Sigmoid colon (tissue), 7 donors: ENCODE measurements around the gene GNAQ. TPM values are rescaled to one million over a fixed set of nuclear protein-coding genes. Genes with fewer than 3 reads are reported as not detected.

Source experiments
- DNase-seq: peaks from one replicate; pipeline ENCODE4 v3.0.0-alpha.2; 2019
- H3K27ac ChIP-seq, 4 donors: fragments of 200-600 bp; sonication (generic); one replicate each; pipeline ENCODE4 v1.5.1; 2016 to 2019; ENCODE audit warnings: mild to moderate bottlenecking in 1 of 4
- H3K27me3 ChIP-seq, 3 donors: fragments of 200-600 bp; sonication (generic); one replicate each; pipeline ENCODE4 v1.5.1; 2019; ENCODE audit warnings: mild to moderate bottlenecking in 1 of 3
- H3K36me3 ChIP-seq, 4 donors: fragments of 200-600 bp; sonication (generic); one replicate each; pipeline ENCODE4 v1.5.1; 2016 to 2019
- H3K4me1 ChIP-seq, 4 donors: fragments of 200-600 bp; sonication (generic); one replicate each; pipeline ENCODE4 v1.5.1; 2017 to 2019
- H3K4me3 ChIP-seq, 4 donors: fragments of 200-600 bp; sonication (generic); one replicate each; pipeline ENCODE4 v1.5.1; 2017 to 2019; ENCODE audit warnings: mild to moderate bottlenecking in 2 of 4, moderate library complexity in 1 of 4
- H3K9me3 ChIP-seq, 4 donors: fragments of 200-600 bp in 3 of 4; sonication (generic) in 3 of 4; one replicate each; pipeline versions ENCODE4 v1.5.1 to v1.6.1; 2013 to 2019
- EP300 ChIP-seq, 4 donors: sonication (generic); formaldehyde crosslinking; IDR thresholded peaks; one replicate each; pipeline ENCODE4 v1.6.1; 2017; ENCODE audit warnings: antibody characterized with exemption in 4 of 4
- POLR2A ChIP-seq, 2 donors: fragments of 450-650 bp; IDR thresholded peaks; one replicate each; pipeline ENCODE4 v1.6.1; 2016; ENCODE audit warnings: antibody characterized with exemption in 2 of 2, mild to moderate bottlenecking in 2 of 2, moderate library complexity in 2 of 2
- POLR2AphosphoS5 ChIP-seq, 4 donors: sonication (generic); formaldehyde crosslinking; IDR thresholded peaks; one replicate each; pipeline ENCODE4 v1.6.1; 2017; ENCODE audit warnings: antibody characterized with exemption in 4 of 4
- WGBS, 2 donors: extraction: QIAGEN DNeasy Blood & Tissue Kit; methylation state at CpG; one replicate each; pipeline ENCODE4 v1.1.7; 2013; 5-methylcytosine and 5-hydroxymethylcytosine counted together
- intact Hi-C: fragments of 100-400 bp; cut with DNase I; formaldehyde crosslinking; loops from one replicate; pipeline ENCODE4 v1.15.1; 2023
- polyA plus RNA-seq, 3 donors: library from polyadenylated mRNA; stranded (reverse); fragments of 200-250 nt; gene quantifications; one replicate each; pipeline ENCODE4 v1.2.3, GENCODE V29; 2013
- total RNA-seq, 4 donors: library from RNA; depleted of rRNA; stranded (reverse); fragments of >200 nt; gene quantifications; one replicate each; pipeline ENCODE4 v1.1.0, GENCODE V29; 2016
- TF ChIP-seq, protein P1 (sequence below), 4 experiments: fragments of 450-650 bp in 3 of 4; fragments of 200-600 bp in 1 of 4; IDR thresholded peaks; one replicate each; pipeline ENCODE4 v1.5.1; 2016 to 2019; ENCODE audit warnings: antibody characterized with exemption in 4 of 4, mild to moderate bottlenecking in 3 of 4, moderate library complexity in 2 of 4
- donor health status: healthy with polysubstance abuse.
- donor health status: Bipolar disorder and iron deficiency.
- donor health status: healthy.

Gene GNAQ
- total and polyA plus RNA-seq, 7 donors: 21.6 to 79.2 (median 49.5) TPM

DNA sequence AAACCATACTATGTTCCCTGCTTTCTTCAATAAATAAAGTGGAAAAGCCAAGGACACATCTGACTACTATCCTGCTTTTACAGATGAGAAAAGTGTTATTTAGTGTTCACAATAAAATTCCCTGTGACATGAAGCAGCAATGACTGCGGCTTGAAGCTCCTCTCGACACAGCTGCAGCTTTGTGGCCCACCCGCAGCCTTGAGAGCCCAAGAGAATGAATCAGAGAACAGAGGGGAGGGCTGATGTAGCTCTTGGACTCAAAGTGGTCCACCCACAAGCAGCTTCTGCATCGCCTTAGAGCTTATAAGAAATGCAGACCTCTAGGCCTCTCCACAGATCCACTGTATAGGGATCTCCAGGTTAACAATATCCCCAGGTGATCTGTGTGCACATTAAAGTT is 202.2 kb downstream of the GNAQ start:
- no peaks in the 10 kb centered on the region for H3K9me3 ChIP-seq
- 86 to 92% methylated on average over 4 of the region's 4 CpGs for WGBS, 2 donors
- TF ChIP-seq POLR2AphosphoS5 (IDR thresholded peaks at IDR 0.05): no peak
- no peak for TF ChIP-seq EP300 (IDR thresholded peaks at IDR 0.05)
- TF ChIP-seq, protein P1, sequence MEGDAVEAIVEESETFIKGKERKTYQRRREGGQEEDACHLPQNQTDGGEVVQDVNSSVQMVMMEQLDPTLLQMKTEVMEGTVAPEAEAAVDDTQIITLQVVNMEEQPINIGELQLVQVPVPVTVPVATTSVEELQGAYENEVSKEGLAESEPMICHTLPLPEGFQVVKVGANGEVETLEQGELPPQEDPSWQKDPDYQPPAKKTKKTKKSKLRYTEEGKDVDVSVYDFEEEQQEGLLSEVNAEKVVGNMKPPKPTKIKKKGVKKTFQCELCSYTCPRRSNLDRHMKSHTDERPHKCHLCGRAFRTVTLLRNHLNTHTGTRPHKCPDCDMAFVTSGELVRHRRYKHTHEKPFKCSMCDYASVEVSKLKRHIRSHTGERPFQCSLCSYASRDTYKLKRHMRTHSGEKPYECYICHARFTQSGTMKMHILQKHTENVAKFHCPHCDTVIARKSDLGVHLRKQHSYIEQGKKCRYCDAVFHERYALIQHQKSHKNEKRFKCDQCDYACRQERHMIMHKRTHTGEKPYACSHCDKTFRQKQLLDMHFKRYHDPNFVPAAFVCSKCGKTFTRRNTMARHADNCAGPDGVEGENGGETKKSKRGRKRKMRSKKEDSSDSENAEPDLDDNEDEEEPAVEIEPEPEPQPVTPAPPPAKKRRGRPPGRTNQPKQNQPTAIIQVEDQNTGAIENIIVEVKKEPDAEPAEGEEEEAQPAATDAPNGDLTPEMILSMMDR (IDR thresholded peaks at IDR 0.05): no peak
- TF ChIP-seq POLR2A (IDR thresholded peaks at IDR 0.05): no peak
- DNase-seq: no peak
- no peaks in the 10 kb centered on the region for H3K36me3 ChIP-seq
- peaks cover 0 to 43% (median 22%) of the 10 kb centered on the region in 4 donors for H3K4me1 ChIP-seq
- no peak overlapping the region for H3K4me3 ChIP-seq
- intact Hi-C loops: no loop called here
- H3K27ac ChIP-seq: no peak overlapping the region
- H3K27me3 ChIP-seq: no peaks in the 10 kb centered on the region

DNA sequence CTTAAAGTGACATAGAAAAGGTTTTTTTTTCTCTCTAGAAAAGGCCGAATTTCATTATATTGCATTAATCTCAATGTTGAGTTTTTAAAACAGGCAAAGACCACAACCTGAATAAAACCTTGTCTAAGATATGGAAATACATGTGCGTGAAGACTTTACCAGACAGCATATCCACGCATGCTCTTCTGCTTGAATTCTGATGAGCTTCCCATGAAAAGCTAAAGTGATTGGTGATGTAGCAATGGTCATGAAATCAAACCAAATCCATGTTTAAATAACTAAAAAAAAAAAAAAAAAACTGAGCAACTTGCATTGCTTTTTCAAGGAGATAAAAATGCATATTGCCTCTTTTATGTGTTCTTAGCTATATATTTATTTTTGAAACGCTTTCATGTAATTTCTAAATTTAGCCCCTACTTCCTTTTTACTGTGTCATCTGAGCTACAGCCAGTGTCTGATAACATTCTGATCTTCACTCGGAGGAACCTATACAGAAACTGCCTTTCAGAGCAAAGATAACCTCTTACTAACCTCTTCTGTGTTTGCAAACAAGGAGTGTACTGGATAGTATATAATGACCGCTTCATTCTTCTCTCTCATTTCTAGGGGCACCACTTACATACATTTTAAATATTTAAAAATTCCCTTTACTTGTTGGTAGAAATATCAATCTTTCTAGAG is 204.4 kb downstream of the GNAQ start:
- 57 to 62% methylated on average over 6 of the region's 6 CpGs for WGBS, 2 donors
- Histone ChIP-seq H3K4me1 (peaks cover 0 to 27% (median 12%) of the 10 kb centered on the region in 4 donors), H3K36me3 (no peaks in the 10 kb centered on the region)

DNA sequence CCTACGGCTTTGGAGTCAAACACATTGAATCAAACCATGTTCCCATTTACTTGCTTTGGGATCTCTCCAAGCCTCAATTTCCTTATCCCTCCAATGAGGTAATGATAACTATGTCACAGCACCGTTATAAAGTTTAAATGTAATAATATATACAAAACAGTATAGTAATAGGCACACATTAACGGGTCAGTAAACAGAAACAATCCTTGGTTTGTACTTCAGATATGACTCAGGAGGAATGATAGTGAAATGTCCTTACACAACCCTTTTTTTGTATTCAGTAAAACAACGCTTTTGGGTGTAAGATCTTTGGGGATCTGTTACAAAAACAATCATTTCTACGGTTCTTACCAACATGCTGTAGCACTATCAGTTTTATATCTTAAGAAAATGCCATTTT is 205.0 kb downstream of the GNAQ start:
- no peaks in the 10 kb centered on the region for H3K9me3 ChIP-seq
- H3K4me3 ChIP-seq: no peak overlapping the region
- DNase-seq: no peak
- intact Hi-C loops: no loop called here
- 47 to 69% methylated on average over 5 of the region's 5 CpGs for WGBS, 2 donors
- TF ChIP-seq, protein P1 (IDR thresholded peaks at IDR 0.05): no peak
- no peak for TF ChIP-seq POLR2AphosphoS5 (IDR thresholded peaks at IDR 0.05)
- TF ChIP-seq EP300 (IDR thresholded peaks at IDR 0.05): no peak
- TF ChIP-seq POLR2A (IDR thresholded peaks at IDR 0.05): no peak
- H3K36me3 ChIP-seq: no peaks in the 10 kb centered on the region
- peaks cover 0 to 20% (median 9%) of the 10 kb centered on the region in 4 donors for H3K4me1 ChIP-seq
- H3K27me3 ChIP-seq: no peaks in the 10 kb centered on the region
- H3K27ac ChIP-seq: no peak overlapping the region

More for the DNA sequence above, 204.4 kb downstream of the GNAQ start:
- TF ChIP-seq EP300 (IDR thresholded peaks at IDR 0.05): no peak
- DNase-seq: no peak
- no peaks in the 10 kb centered on the region for H3K27me3 ChIP-seq
- H3K4me3 ChIP-seq: no peak overlapping the region
- H3K27ac ChIP-seq: no peak overlapping the region
- no peaks in the 10 kb centered on the region for H3K9me3 ChIP-seq
- intact Hi-C loops: no loop called here

GRCh38 chr9:77826116-77826515 is 205.5 kb downstream of the GNAQ start:
- Histone ChIP-seq H3K36me3 (no peaks in the 10 kb centered on the region), H3K27me3 (no peaks in the 10 kb centered on the region), H3K9me3 (no peaks in the 10 kb centered on the region), H3K4me1 (peaks cover 0 to 15% (median 6%) of the 10 kb centered on the region in 4 donors), H3K27ac (no peak overlapping the region), H3K4me3 (no peak overlapping the region)
- intact Hi-C loops: no loop called here
- TF ChIP-seq EP300 (IDR thresholded peaks at IDR 0.05) (no peak), POLR2AphosphoS5 (IDR thresholded peaks at IDR 0.05) (no peak), POLR2A (IDR thresholded peaks at IDR 0.05) (no peak)
- TF ChIP-seq, protein P1 (IDR thresholded peaks at IDR 0.05): no peak
- no peak for DNase-seq
- 43 to 64% methylated on average over 2 of the region's 2 CpGs for WGBS, 2 donors

- Histone ChIP-seq H3K36me3 (no peaks in the 10 kb centered on the region), H3K27me3 (no peaks in the 10 kb centered on the region), H3K4me3 (no peak overlapping the region), H3K9me3 (no peaks in the 10 kb centered on the region), H3K4me1 (peaks cover 0 to 16% (median 6%) of the 10 kb centered on the region in 4 donors), H3K27ac (no peak overlapping the region)
- WGBS, 2 donors: 95 to 97% methylated on average over 4 of the region's 4 CpGs
- no peak for TF ChIP-seq POLR2A (IDR thresholded peaks at IDR 0.05)
- TF ChIP-seq, protein P1 (IDR thresholded peaks at IDR 0.05): no peak
- TF ChIP-seq EP300 (IDR thresholded peaks at IDR 0.05): no peak
- TF ChIP-seq POLR2AphosphoS5 (IDR thresholded peaks at IDR 0.05): no peak
- DNase-seq: no peak
- intact Hi-C loops: no loop called here
Observed at GRCh38 chr9:77825361-77825760, 206.2 kb downstream of the GNAQ start.
